Left hindlimb (tissue), 1 donor: ENCODE data around the gene B3GALT6.

ENCODE experiments used
- DNase-seq: peaks from one replicate; pipeline ENCODE4 v3.0.0-alpha.2; 2018

Gene B3GALT6

DNA sequence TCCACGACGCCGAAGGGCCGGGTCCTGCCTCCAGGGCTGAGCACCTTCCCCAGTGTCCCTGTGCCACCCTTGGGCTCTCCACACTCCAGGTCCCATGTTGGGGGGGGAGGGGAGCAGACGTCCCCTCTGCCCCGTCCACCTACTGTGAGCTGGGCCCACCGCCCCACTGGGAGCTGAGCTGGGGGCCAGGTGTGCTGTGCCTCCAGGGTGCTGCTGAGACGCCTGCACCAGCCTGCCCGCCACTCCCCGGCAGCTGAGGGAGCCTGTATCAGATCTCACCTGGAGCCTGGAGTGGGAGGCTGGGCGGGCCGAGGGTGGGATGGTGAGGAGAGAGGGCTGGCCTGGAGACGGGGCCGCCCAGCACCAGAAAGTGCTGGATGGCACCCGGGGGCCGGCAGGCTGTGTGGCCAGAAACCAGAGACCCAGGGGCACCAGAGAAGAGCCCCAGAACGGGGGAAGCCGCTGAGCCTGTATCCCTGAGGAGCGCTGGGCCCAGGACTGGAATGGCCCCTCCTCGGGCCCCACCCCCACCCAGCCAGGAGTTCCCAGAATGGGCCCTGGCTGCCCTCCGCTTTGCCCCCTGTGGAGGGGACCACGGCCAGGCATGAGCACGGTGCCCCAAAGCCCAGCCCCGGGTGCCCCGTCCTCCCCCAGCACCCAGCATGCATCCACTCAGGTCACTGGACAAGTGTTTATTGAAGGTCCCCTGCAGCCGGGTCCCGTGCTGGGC is 29.0 kb upstream of the B3GALT6 start:
- no peak for DNase-seq

DNA sequence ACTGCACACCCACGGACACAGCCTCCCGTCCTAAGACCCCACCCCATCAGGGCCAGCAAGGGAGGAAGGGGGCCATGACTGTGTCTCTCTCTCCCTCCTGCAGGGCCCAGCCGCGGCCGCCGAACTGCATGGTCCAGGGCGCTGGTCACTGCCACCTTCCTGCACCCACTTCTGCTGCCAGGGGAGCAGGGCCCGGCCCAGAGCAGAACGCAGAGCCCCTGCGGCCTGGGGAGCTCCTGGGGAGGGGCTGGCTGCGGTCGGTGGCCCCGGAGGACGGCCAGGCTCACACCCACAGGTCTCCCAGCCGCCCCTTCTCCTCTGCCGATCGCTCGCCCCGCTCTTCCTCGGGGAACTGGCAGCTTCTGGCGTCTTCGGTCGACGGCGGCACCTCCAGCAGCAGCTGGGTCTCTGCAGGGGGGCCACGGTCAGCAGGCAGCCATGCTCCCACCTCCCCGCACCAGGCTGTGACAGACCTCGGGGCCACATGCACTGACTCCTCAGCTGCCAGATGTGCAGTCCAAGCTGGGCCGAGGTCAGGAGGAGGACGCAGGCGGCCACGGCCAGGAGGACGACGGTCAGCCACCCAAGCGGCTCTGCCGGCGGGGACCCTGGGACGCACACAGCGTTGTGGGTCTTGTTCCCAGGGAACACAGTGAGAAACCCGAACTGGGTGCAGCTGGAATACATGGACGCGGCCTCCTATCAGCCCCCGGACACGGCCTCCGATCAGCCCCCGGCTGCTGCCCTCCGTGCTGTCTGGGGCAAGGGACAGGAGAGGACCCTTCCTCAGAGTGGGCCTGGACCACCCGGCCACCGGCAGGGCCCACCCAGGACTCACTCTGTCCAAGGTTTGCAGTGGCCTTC is 28.2 kb upstream of the B3GALT6 start:
- DNase-seq = peak; percentile 33

DNA sequence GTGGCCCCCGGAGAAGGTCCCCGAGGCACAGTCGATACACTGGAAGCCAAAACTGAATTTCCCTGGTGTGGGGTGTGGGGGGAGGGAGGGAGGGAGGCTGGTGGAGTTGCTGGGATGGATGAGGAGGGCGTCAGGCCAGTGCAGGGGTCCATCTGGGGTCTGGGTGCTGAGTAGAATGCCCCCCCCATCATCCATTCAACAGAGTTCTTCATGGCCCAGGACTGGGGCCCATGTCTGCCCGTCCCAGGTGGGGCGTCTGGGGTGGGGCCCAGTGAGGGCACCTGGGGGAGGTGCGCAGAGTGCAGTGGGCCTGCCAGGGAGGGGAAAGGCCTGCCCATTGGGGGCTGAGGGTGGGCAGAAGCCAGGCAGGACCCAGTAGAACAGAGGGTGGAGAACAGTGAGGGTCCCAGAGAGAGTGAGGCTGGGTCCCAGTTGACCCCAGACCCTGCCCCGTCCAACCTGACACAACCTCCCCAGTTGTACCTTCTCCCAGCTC is 27.6 kb upstream of the B3GALT6 start:
- peak; percentile 25 for DNase-seq

DNA sequence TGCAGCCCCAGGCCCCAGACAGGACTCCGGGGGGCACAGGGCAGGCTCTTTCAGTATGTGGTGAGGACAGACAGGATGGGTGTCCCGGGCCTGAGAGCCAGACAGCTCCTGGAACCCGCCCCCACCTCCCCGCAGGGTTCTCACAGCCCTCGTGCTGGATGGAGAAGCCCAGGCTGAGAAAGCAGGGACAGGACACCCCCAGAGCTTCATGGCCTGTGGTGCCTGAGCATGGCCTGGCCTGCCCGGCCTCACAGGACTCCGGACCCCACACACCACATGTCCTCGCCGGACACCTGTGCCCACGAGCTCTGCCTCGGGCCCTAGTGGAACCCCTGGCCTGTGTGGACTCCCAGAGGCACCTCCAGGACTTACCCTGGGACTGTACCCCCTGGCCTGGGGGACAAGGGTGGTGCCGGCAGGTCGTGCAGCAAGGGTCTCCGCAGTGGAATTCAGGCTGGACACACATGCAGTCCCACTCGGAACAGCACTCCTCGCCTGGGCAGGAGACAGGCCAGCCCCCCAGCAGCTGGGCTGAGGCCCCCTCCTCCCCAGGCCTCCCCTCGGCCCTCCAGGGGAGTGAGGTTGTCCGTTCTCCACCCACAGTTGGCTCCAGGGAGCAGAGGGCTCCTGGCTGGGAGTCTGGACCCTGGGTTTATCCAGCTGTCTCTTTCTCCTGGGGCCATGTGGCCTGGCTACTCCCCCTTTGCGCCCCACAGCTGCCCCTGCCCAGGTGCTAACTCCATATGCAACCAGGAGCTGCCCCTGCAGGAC is 26.9 kb upstream of the B3GALT6 start:
- peak; percentile 26 for DNase-seq

DNA sequence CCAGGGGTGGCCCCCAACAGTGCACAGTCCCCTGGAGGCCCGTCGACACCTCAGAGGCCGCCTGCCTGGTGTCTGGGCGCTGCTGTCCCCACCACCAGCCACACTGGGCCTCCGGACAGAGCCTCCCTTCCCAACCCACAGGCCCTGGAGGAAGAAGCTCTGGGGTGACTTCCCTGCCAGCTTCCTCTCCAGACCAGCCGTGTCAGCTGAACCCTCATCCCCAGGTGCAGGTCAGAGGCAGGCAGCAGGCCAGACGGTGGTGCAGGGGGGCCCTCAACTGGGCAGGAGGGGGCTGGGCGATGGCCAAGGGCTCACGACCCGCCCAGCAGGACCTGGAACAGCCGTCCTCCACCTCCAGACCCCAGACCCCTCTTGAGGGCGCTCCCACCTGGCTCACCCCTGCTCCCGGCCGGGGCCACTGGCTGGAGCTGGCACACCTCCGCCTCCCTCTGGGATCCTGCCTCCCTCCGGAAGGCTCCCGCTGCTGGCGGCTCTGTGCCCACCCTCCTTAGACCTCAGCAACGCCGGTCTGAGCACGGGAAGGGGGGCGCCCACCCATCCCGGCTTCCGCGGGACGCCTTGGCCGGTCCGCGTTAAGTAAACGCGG is 26.2 kb upstream of the B3GALT6 start:
- DNase-seq = peak; percentile 35

DNA sequence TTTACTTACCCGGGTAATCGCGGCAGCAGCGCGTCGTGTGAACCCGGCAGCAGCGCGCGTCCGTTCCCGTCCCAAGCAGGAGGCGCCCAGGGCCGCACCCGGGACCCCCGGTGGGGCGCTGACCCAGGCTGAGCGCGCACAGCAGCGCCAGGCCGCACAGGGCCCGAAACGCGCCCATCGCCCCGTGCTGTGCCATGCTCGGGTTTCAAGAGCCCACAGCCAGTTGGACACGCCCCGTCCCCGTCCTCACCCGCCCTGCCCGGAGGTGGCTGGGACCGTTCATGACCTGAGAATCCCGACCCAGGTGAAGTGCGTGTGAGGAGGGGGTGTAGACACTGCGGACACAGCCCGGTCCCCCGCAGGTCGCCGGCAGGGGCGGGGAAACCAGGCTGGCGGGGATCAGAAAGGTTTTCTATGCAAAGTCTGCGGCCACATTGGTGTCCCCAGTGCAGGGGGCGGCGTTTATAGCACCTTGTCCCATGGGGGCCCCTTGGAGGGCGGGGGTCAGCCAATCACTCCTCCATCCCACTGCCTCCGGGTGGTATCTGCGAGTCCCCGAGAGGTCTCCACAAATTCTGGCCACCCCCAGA is 25.6 kb upstream of the B3GALT6 start, which contains the start of gene TNFRSF18:
Gene TNFRSF18 (minus strand): TSS at position 217 of the 590 bp plus-strand sequence. CDS start 21 bp downstream, at position 196.
- peak; percentile 45 for DNase-seq

DNA sequence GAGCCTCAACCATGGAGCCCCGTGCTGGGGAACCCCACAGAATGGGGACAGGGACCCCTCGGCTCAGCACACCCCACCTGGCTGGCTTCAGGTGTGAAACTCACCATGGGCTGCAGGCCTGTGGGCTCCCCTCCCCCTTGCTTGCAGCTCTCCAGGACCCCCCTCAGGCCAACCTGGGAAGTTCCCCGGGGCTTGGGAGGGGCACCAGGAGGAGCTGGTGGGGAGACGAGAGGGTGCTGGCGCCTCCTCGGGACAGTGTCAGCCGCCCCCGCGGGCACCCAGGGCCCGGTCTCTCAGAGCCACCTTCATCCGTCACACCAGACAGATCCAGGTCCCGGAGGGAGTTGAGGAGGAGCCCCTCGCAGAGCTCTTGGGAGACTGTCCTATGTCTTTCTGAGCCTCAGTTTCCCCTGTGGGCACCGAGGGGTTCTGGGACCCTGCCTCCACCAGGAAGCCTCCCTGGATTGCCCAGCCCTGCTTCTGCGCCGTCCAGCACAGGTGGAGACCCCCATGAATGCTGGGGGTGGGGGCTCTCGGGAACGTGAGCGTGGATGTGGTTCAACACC is 25.0 kb upstream of the B3GALT6 start:
- DNase-seq = peak; percentile 23

DNA sequence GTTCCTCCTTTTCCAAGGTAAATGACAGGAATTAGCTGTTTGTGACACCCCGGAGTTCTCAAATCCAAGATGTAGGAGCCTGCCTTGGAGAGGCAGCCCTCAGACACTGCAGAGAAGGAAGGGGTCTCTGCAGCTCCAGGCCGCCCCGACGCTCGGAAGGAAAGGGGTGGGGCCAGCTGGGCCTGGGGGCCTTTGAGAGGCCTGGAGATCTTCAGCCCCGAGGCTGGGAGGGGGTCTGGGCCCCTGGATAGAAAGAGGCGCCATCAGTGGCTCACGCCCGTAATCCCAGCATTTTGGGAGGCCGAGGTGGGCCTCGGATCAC is 24.5 kb upstream of the B3GALT6 start:
- DNase-seq = peak; percentile 26

DNA sequence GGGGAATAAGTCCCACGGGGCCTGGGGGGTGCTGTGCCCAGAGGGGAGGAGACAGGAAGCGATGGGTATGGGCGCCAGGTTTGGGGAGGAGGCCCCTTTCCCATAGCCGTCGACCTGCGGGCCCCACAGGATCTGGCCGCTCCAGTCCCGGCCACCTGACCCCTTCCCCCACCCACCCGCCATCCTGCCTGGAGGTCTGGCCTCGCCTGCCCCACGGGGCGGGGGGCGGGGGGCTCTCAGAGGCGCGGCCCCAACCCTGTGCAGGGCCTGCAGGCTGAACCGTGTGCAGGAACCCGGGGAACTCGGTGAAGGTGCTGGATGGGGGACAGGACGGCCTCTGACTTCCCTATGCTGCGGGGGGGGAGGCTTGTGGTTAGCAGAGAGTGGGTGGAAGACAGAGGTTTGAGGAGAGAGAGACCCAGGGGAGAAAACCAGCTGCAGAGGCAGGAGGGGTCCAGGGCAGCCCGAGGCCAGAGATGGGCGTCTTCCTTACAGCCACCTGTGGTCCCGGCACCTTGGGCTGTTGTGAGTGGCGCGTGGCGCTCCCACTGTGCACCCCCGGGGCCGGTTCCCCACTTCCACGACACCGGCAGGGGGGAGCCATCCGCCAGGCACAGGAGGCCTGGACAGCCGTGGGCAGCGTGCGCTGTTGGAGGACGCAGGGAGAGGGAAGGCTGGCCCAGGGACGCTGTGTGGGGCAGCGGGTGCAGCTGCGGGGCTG is 23.2 kb upstream of the B3GALT6 start:
- peak; percentile 49 for DNase-seq

DNA sequence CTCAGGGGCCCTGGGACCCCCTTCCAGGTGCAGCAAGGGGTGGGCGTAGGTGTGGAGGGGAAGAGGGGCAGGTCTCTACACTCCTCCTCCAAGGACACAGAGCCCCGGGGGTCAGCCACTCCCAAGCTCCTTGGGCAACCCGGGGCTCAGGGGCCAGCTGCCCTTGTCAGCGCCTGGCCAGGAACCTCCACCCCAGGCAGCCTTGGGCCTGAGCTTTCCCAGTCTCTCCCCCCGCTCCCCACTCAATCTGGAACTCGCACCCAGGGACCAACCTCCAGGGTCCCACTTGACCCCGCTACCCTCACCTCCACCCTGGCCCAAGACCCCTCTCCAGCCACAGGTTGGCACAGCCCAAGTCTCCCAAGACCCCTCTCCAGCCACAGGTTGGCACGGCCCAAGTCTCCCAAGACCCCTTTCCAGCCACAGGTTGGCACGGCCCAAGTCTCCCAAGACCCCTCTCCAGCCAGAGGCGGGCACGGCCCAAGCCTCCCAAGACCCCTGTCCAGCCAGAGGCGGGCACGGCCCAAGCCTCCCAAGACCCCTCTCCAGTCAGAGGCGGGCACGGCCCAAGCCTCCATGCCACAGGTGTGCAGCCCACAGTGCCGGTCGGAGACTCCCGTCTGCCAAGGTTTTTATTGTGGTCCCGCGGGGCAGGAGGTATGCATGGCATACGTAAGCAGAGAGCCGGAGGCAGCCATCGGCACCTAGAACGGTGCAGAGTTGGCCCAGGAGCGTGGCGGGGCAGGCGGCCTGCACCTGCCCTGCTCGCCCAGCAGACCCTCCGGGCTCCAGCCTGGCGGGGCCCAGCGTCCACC is 21.1 kb upstream of the B3GALT6 start:
- peak; percentile 24 for DNase-seq

DNA sequence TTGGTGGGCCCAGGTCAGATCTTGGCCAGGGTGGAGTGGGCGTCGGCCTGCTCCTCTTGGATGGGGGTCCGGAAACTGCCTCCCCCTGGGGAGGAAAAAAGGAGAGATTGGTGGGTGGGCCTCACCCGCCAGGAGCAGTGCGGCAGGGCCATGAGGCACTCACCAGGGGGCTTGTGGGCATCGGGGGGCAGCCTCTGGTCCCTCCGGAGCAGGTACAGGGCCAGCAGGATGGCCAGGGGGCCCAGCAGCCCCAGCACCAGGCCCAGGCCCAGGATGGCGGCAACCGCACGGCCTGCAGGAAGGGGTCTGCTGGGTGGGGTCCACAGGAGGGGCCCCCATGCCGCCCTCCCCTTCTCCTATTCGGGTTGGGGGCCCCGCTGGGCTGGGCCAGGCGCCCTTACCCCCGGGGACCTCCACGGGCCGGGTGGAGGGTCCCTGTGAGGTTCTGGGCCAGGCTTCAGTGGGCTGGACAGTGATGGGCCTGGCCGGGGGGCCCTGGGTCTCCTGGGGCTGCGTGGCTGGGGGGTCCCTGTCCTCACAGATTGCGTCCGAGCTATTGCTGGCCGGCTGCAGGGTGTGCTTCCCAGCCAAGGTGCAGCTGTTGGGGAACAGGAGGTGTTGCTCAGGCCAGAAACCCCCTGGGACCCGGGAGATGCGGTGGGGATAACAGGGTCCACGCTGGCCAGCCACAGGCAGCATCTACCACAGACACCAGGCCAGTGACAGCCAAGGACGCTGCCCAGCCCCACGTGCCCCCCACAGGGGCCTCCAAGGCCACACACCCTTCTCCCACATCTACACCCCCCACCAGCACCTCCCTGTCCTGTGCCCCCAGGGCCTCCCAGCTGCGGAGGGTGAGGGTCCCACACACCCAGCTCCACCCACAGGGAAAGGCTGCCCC is 20.2 kb upstream of the B3GALT6 start:
- peak; percentile 28 for DNase-seq

DNA sequence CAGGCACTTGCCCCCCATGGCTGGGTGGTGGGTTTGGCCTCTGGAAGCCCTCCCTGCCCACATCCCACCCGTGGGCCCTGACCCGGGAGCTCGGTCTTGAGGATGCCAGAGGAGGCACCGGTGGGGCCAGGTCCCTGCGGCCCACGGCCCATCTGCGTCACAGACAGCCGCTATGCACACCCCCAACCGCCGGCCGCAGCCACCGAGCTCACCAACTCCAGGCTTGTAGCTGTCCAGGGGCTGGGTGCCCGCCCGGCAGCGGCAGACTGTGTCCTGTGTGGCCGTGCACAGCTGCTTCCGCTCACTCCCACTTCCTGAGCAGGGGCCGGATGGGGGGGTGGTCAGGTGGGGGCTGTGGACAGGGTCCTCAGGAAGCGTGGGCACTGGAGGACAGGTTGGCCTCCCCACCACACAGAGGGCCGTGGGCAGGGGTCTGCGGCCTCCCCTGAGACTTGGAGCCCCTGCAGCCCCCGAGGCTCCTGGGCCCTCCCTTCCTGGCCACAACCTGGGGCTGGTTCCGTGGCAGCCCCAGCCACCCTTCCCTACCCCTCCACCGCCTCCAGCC is 19.2 kb upstream of the B3GALT6 start:
- peak; percentile 68 for DNase-seq

DNA sequence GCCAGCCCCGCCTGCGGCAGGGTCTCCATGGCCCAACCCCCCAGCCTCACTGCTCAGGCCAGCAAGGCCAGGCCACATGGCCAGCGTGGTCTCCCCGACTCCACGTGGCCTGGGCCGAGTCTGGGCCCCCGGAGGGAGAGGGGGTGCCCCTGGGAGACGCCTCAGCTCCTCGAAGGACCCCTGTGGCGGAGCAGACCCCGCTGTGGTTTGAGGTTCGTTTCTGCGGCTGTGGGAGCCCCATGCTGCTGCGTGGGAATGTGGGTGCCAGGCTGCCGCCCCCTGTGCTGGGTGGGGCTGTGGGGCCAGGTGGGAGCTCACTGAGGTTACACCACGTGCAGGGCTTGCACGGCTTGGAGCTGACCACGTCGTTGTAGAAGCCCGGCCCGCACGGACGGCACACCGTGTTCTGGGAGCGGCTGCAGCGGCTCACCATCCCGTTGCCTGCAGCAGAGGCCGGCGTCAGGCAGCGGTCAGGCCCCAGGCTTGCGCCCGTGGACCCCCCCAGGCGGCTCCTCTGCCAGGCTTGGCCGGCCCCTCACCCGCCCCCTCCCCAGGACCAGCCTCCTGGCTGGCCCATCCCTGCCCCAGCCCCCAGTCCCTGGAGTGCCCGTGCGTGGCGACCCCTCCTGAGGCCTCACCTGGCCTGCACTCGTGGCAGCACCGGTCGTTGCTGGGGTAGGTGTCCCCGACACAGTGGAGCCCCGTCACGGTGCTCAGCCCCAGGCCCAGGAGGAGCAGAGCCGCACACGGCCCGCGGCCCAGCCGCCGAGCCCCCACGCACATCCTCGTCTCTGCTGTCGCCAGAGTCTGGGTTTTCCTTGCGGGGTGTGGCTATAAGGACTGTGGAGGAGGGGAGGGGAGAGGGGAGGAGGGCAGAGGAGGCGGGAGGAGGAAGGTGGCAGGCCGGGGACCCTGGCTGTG is 18.4 kb upstream of the B3GALT6 start, which contains the start of gene TNFRSF4:
Gene TNFRSF4 (minus strand): TSS at position 809 of the 921 bp plus-strand sequence. CDS start 26 bp downstream, at position 783.
- DNase-seq = no peak

DNA sequence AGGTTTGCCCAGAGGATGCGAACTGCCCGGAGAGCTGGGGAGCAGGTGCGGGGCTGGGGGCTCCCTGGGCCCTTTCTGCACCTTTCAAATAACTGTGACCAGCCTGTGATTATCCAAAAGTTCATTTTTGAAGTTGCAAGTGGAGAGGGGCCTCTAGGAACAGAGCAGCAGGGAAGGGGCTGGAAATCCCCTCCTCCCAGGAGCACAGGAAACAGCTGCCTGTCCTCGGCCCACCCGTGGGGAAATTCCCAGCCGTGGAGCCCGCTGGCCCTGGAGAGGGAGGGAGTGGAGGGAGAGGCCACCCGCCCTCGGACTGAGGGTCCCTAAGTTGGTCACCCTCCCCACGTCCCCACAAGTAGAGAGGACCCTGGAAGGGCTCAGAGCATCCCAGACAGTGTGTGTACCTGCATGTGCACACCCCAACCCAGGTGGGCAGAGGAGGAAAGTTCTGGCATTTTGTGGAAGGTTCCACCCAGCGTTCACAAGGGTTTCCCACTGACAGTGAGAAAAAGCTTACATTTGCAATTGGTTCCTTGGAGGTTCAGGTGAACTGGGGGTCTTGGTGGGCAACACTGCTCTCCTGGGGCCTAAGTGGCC is 16.9 kb upstream of the B3GALT6 start:
- no peak for DNase-seq

DNA sequence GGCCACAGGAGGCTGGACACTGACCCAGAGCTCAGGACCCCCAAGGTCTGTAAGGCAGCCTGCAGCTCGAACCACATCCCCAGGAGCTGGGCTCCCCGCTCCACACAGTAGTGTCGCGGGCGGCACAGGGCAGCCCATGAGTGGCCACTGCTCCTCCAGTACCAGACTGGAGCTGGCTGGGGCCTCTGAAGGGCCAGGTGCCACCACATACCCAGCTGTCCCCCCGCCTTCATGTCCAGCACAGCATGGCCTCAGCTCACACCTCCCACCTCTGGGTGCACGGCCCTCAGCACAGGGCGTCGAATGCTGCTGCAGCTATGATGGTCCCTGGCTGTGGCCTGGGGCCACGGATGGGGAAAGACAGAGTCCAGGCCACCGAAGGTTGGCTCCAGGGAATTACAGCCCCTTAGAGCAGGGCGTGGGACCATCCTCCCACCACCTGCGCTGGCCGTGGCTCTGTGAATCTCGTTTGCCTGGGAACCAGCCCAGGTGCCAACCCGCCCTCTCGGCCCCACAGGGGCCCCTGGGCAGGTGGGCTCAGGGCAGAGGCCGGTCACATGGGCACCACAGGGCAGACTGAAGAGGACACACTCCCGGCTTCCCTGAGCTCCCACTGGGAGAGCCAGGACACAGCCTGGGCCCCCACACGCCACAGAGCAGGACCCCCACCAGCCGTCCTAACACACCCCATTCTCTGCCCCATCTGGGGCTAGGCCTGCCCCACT is 16.0 kb upstream of the B3GALT6 start:
- no peak for DNase-seq
